H1 (cell line): Measurements from ENCODE around the gene APH1B. TPM values are rescaled to one million over a fixed set of nuclear protein-coding genes. Genes with fewer than 3 reads are reported as not detected.

ENCODE experiments used
- CTCF ChIA-PET: fragments of 300-600 bp; sonication (Branson Sonifier 250); formaldehyde crosslinking; loops from one replicate; lab custom pipeline; 2021; ENCODE audit not compliant: partially characterized antibody; lab: Charles Lee
- POLR2A ChIA-PET: fragments of 300-600 bp; sonication (Branson Sonifier 250); formaldehyde crosslinking; loops from one replicate; lab custom pipeline; 2021; ENCODE audit warnings: inconsistent platforms; ENCODE audit not compliant: partially characterized antibody; lab: Charles Lee
- DNase-seq, 2 experiments: peaks; one replicate each; pipeline versions ENCODE4 v3.0.0 to v3.0.0-alpha.2; 2010 to 2022; ENCODE audit warnings: low spot score in 2 of 2, low read depth in 1 of 2, mixed read lengths in 1 of 2
- FAIRE-seq: peaks from 2 replicates; lab custom pipeline; 2011; peaks lifted over from hg19 to GRCh38; lab: Jason Lieb, UNC
- H2AFZ ChIP-seq: 2 replicates; pipeline ENCODE4 v1.8.1; 2012; ENCODE audit warnings: low read length, inconsistent platforms
- H2AK5ac ChIP-seq: 2 replicates; pipeline ENCODE4 v1.6.1; 2013; ENCODE audit warnings: low read depth, low read length
- H2BK120ac ChIP-seq: replicated peaks from 2 replicates; pipeline ENCODE3; 2013; ENCODE audit warnings: low read depth, low read length, inconsistent platforms
- H2BK12ac ChIP-seq: 2 replicates; pipeline ENCODE4 v1.6.1; 2013; ENCODE audit warnings: low read depth, low read length
- H2BK15ac ChIP-seq: 2 replicates; pipeline ENCODE4 v1.6.1; 2013; ENCODE audit warnings: low read length
- H2BK20ac ChIP-seq: 2 replicates; pipeline ENCODE4 v1.6.1; 2013; ENCODE audit warnings: low read length
- H2BK5ac ChIP-seq: 2 replicates; pipeline ENCODE4 v1.6.1; 2013; ENCODE audit warnings: low read depth, low read length
- H3K14ac ChIP-seq: 2 replicates; pipeline ENCODE4 v1.6.1; 2013; ENCODE audit warnings: inconsistent platforms; ENCODE audit not compliant: insufficient read length
- H3K18ac ChIP-seq: 2 replicates; pipeline ENCODE4 v1.6.1; 2013; ENCODE audit warnings: low read length; ENCODE audit errors: extremely low read depth
- H3K23ac ChIP-seq: 2 replicates; pipeline ENCODE4 v1.6.1; 2013; ENCODE audit warnings: inconsistent platforms; ENCODE audit not compliant: insufficient read length
- H3K23me2 ChIP-seq: 2 replicates; pipeline ENCODE4 v1.6.1; 2013; ENCODE audit warnings: low read depth, low read length
- H3K27ac ChIP-seq: 2 replicates; pipeline ENCODE4 v1.6.1; 2011; ENCODE audit warnings: low read depth, low read length, inconsistent platforms
- H3K27me3 ChIP-seq, 4 experiments: replicated peaks in 1 of 4; 1 replicate in 1 of 4; 2 replicates in 3 of 4; pipeline versions ENCODE4 v1.6.1 to v1.8.1; 2011 to 2013; ENCODE audit warnings: low read length in 3 of 4, mild to moderate bottlenecking in 3 of 4, inconsistent platforms in 2 of 4, mixed read lengths in 2 of 4, moderate library complexity in 1 of 4; ENCODE audit not compliant: control insufficient read depth in 3 of 4, insufficient read depth in 3 of 4; ENCODE audit errors: extremely low read depth in 1 of 4
- H3K36me3 ChIP-seq, 4 experiments: 2 replicates each; pipeline versions ENCODE4 v1.6.1 to v1.8.1; 2011 to 2013; ENCODE audit warnings: mild to moderate bottlenecking in 4 of 4, low read length in 3 of 4, moderate library complexity in 2 of 4, control low read depth in 1 of 4, inconsistent platforms in 1 of 4; ENCODE audit not compliant: insufficient read depth in 4 of 4, control insufficient read depth in 2 of 4
- H3K4ac ChIP-seq: replicated peaks from 2 replicates; pipeline ENCODE3; 2013; ENCODE audit warnings: low read length, low read depth, mixed read lengths, inconsistent platforms; ENCODE audit not compliant: insufficient read length
- H3K4me1 ChIP-seq, 4 experiments: replicated peaks in 1 of 4; 1 replicate in 1 of 4; 2 replicates in 3 of 4; pipeline versions ENCODE4 v1.6.1 to v1.8.1; 2011 to 2013; ENCODE audit warnings: low read length in 3 of 4, inconsistent platforms in 2 of 4, mixed read lengths in 1 of 4; ENCODE audit not compliant: insufficient read depth in 4 of 4, control insufficient read depth in 3 of 4
- H3K4me2 ChIP-seq, 2 experiments: 2 replicates each; pipeline versions ENCODE4 v1.6.1 to v1.8.1; 2011 to 2013; ENCODE audit warnings: low read depth in 2 of 2, low read length in 2 of 2, control low read depth in 1 of 2, inconsistent platforms in 1 of 2, mild to moderate bottlenecking in 1 of 2; ENCODE audit not compliant: insufficient read depth in 1 of 2
- H3K4me3 ChIP-seq, 4 experiments: fragments of 200-600, 300-600 bp in 1 of 4; sonication (generic), shearing (Covaris generic), sonication (Bioruptor Twin) in 1 of 4; 2 replicates each; pipeline versions ENCODE4 v1.5.1 to v1.8.1; 2011 to 2016; ENCODE audit warnings: low read length in 4 of 4, low read depth in 3 of 4, control low read depth in 2 of 4, inconsistent platforms in 2 of 4, mild to moderate bottlenecking in 2 of 4, mixed read lengths in 1 of 4, moderate library complexity in 1 of 4; ENCODE audit not compliant: insufficient read depth in 2 of 4; ENCODE audit errors: extremely low read depth in 1 of 4
- H3K56ac ChIP-seq: replicated peaks from 2 replicates; pipeline ENCODE3; 2013; ENCODE audit warnings: low read depth, mild to moderate bottlenecking, mixed read lengths, low read length, inconsistent platforms; ENCODE audit not compliant: insufficient read length
- H3K79me1 ChIP-seq: 2 replicates; pipeline ENCODE4 v1.6.1; 2013; ENCODE audit warnings: low read depth, low read length, control low read depth
- H3K79me2 ChIP-seq, 2 experiments: 2 replicates each; pipeline versions ENCODE4 v1.6.1 to v1.8.1; 2012 to 2013; ENCODE audit warnings: low read length in 2 of 2, mild to moderate bottlenecking in 2 of 2, inconsistent platforms in 1 of 2; ENCODE audit not compliant: insufficient read depth in 2 of 2, control insufficient read depth in 1 of 2
- H3K9ac ChIP-seq, 4 experiments: replicated peaks in 1 of 4; 1 replicate in 1 of 4; 2 replicates in 3 of 4; pipeline versions ENCODE4 v1.6.1 to v1.8.1; 2011 to 2013; ENCODE audit warnings: low read depth in 3 of 4, low read length in 3 of 4, control low read depth in 2 of 4, mild to moderate bottlenecking in 2 of 4, moderate library complexity in 2 of 4, inconsistent platforms in 1 of 4; ENCODE audit errors: extremely low read depth in 1 of 4
- H3K9me3 ChIP-seq, 2 experiments: 2 replicates each; pipeline versions ENCODE4 v1.6.1 to v1.8.1; 2012 to 2013; ENCODE audit warnings: mild to moderate bottlenecking in 2 of 2, moderate library complexity in 2 of 2, control low read depth in 1 of 2, inconsistent platforms in 1 of 2, low read depth in 1 of 2, low read length in 1 of 2, mixed read lengths in 1 of 2; ENCODE audit not compliant: insufficient read depth in 2 of 2
- H4K20me1 ChIP-seq, 2 experiments: replicated peaks in 1 of 2; 2 replicates each; pipeline versions ENCODE3 to v1.8.1; 2011 to 2013; ENCODE audit warnings: inconsistent platforms in 2 of 2, low read length in 2 of 2, mild to moderate bottlenecking in 1 of 2; ENCODE audit not compliant: insufficient read depth in 2 of 2, control insufficient read depth in 1 of 2
- H4K5ac ChIP-seq: 2 replicates; pipeline ENCODE4 v1.6.1; 2013; ENCODE audit warnings: low read length, low read depth, mixed read lengths, inconsistent platforms; ENCODE audit not compliant: insufficient read length
- H4K8ac ChIP-seq: 2 replicates; pipeline ENCODE4 v1.8.0; 2013; ENCODE audit warnings: mild to moderate bottlenecking, moderate library complexity, low read length, inconsistent platforms; ENCODE audit not compliant: insufficient read depth; ENCODE audit errors: extremely low read depth
- H4K91ac ChIP-seq: replicated peaks from 2 replicates; pipeline ENCODE3; 2013; ENCODE audit warnings: low read length, mixed read lengths, inconsistent platforms; ENCODE audit not compliant: insufficient read length
- CBX8 ChIP-seq: fragments of 300-800, 300-1000 bp; sonication (generic); IDR thresholded peaks from 2 replicates; pipeline ENCODE4 v1.7.1; 2016; ENCODE audit warnings: low read depth, low read length, borderline replicate concordance
- MAX ChIP-seq: IDR thresholded peaks from 2 replicates; pipeline ENCODE4 v1.6.1; 2012; ENCODE audit warnings: inconsistent platforms
- SAP30 ChIP-seq: fragments of 300-600 bp; sonication (generic); IDR thresholded peaks from 2 replicates; pipeline ENCODE4 v1.7.1; 2012; ENCODE audit warnings: low read length, moderate library complexity, mild to moderate bottlenecking, inconsistent platforms; ENCODE audit not compliant: insufficient read depth, insufficient replicate concordance
- WGBS, 2 experiments: shearing (Covaris generic) in 1 of 2; methylation state at CpG; one replicate each; pipeline versions ENCODE4 v1.1.6 to v1.1.7; 2013 to 2015; ENCODE audit warnings: low lambda C conversion rate in 2 of 2, mixed read lengths in 2 of 2, inconsistent platforms in 1 of 2, low coverage in 1 of 2, missing lambda C conversion rate in 1 of 2; ENCODE audit not compliant: insufficient replicate concordance in 2 of 2, insufficient coverage in 1 of 2, insufficient read length in 1 of 2; ENCODE audit errors: extremely low coverage in 1 of 2, missing lambda C conversion rate in 1 of 2; 5-methylcytosine and 5-hydroxymethylcytosine counted together
- polyA plus RNA-seq, 7 experiments: library from polyadenylated mRNA; depleted of rRNA in 3 of 7; stranded (reverse) in 5 of 7; unstranded in 2 of 7; fragments of >200 nt in 5 of 7; fragments of 200-250 nt in 2 of 7; gene quantifications; 1 replicate in 5 of 7; 2 replicates in 1 of 7; 4 replicates in 1 of 7; pipeline versions ENCODE4 v1.2.1 to v1.2.3, GENCODE V29; 2011 to 2013; ENCODE audit warnings: missing spikeins in 2 of 7, mixed read lengths in 2 of 7
- total RNA-seq: library from RNA; stranded (reverse); fragmentation: NEBNext Ultra II Directional; extraction: Animal tissue kit (Norgen Biotek cat#: 25700); gene quantifications from 2 replicates; pipeline ENCODE4 v1.2.1, GENCODE V29; 2021

The APH1B gene
- total and polyA plus RNA-seq, 2 of the 8 experiments (the other 6 are each of a cell fraction or from before 2014, with no cell fraction given) = 11.5 to 22.9 TPM

GRCh38 chr15:63321462-63321861, 44.1 kb downstream of the APH1B start:
- CTCF ChIA-PET = interaction anchor here (0.8 kb wide), 1 partner anchor 426 kb away, joined by 3 read pairs; no protein-coding TSS in a partner anchor
- H4K91ac ChIP-seq = no peak overlapping the region
- H3K4me1 ChIP-seq = peaks cover 0 to 7% (median under 1%) of the 10 kb centered on the region in 4 experiments; a peak in 4 of 7 replicates
- no peak overlapping the region for H3K56ac ChIP-seq
- H3K23ac ChIP-seq = no peak overlapping the region
- no peaks in the 10 kb centered on the region for H3K79me2 ChIP-seq
- H4K8ac ChIP-seq = no peak overlapping the region
- H2BK20ac ChIP-seq = no peak overlapping the region
- no peaks in the 10 kb centered on the region for H3K9me3 ChIP-seq
- no peak overlapping the region for H3K14ac ChIP-seq
- no peak overlapping the region for H3K4me3 ChIP-seq
- H3K18ac ChIP-seq = no peak overlapping the region
- H3K79me1 ChIP-seq = no peaks in the 10 kb centered on the region
- no peak overlapping the region for H3K27ac ChIP-seq
- H3K4me2 ChIP-seq = no peak overlapping the region
- H2AFZ ChIP-seq = no peak overlapping the region
- no peak overlapping the region for H2AK5ac ChIP-seq
- FAIRE-seq = no peak
- no peak for DNase-seq
- no peaks in the 10 kb centered on the region for H4K20me1 ChIP-seq
- H2BK15ac ChIP-seq = no peak overlapping the region
- no peak overlapping the region for H3K9ac ChIP-seq
- TF ChIP-seq MAX (no peak), SAP30 (no peak), CBX8 (no peak)
- TF ChIP-seq, all 59 proteins: peak for 0
- Histone ChIP-seq H2BK5ac (no peak overlapping the region), H3K27me3 (no peaks in the 10 kb centered on the region), H3K36me3 (no peaks in the 10 kb centered on the region), H3K4ac (no peak overlapping the region), H4K5ac (no peak overlapping the region), H3K23me2 (no peaks in the 10 kb centered on the region), H2BK120ac (no peak overlapping the region), H2BK12ac (no peak overlapping the region; the same call in 1 of the 2 replicates)
- WGBS, 2 experiments = 95% methylated on average over 29 of the region's 29 CpGs; no CpG with 5 or more reads in 1 of the 2 experiments
- POLR2A ChIA-PET = no interaction called here
